Measurements from ENCODE around the gene SLITRK5.
A peak's percentile ranks its signal among the peaks of the same experiment; 100 is the strongest.

SLITRK5 gene

DNA sequence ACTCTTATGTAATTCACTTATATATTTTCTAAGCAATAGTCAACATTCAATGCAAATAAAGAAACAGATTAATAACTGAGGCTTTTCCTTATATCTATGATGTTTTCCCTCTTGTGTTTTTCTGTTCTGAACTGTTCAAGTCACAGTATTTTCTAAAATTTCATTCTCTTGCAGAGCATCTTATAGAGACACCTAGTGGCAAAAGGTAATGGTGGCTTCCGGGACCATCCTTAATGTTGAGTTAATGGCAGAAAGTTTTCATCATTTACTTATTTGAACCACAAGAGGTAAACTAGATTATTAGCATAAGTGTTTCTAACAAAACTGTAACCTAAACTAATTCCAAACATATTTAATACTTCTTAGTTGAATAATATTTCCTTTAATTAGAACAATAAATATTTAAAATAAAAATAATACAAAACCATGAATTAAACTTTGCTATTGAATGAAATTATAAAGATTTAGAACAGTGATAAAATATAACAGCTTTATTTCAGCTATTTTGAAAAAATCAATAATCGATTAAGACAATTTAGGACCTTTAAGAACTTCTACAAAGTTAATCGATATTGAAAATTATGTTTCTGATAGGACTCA is 1.7 kb upstream of the SLITRK5 start:
- TF ChIP-seq, protein P1, sequence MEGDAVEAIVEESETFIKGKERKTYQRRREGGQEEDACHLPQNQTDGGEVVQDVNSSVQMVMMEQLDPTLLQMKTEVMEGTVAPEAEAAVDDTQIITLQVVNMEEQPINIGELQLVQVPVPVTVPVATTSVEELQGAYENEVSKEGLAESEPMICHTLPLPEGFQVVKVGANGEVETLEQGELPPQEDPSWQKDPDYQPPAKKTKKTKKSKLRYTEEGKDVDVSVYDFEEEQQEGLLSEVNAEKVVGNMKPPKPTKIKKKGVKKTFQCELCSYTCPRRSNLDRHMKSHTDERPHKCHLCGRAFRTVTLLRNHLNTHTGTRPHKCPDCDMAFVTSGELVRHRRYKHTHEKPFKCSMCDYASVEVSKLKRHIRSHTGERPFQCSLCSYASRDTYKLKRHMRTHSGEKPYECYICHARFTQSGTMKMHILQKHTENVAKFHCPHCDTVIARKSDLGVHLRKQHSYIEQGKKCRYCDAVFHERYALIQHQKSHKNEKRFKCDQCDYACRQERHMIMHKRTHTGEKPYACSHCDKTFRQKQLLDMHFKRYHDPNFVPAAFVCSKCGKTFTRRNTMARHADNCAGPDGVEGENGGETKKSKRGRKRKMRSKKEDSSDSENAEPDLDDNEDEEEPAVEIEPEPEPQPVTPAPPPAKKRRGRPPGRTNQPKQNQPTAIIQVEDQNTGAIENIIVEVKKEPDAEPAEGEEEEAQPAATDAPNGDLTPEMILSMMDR (IDR thresholded peaks at IDR 0.05; ENCODE audit: low read depth, low read length), result peak; percentile 55
- DNase-seq (ENCODE audit: extremely low read depth, low read depth), result no peak

- TF ChIP-seq, protein P1 (IDR thresholded peaks at IDR 0.05; ENCODE audit: low read depth, low read length), result no peak
- DNase-seq (ENCODE audit: extremely low read depth, low read depth), result no peak
Observed at GRCh38 chr13:87671753-87672605, 808 bp downstream of the SLITRK5 start.

DNA sequence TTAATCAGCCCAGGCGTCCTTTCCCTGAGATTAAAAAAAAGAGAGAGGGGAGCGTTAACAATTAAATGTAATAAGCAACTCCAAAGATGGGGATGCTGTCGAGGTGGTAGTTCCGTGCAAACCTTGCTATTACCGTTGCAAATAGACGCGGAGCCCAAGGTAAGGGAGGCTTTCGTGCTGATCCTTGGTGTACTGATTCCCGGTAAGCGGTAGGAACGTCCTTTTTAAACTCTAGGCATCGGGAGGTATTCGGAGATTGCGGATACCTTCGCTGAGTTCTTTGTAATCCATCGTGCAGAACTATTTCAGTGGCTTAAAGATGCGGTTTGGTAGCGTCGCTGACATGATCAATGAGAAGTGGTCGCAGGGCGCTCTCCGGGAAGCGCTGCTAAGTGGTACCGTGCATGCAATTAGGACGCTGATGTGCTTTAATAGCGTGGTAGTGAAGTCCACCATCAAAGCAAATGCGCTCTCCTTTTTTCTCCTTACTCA is 3.1 kb downstream of the SLITRK5 start:
- DNase-seq (ENCODE audit: extremely low read depth, low read depth), result no peak
- TF ChIP-seq, protein P1 (IDR thresholded peaks at IDR 0.05; ENCODE audit: low read depth, low read length), result no peak

GRCh38 chr13:87675851-87676250 is 4.7 kb downstream of the SLITRK5 start:
- no peak for DNase-seq (ENCODE audit: extremely low read depth, low read depth)
- TF ChIP-seq, protein P1 (IDR thresholded peaks at IDR 0.05; ENCODE audit: low read depth, low read length), result no peak

DNA sequence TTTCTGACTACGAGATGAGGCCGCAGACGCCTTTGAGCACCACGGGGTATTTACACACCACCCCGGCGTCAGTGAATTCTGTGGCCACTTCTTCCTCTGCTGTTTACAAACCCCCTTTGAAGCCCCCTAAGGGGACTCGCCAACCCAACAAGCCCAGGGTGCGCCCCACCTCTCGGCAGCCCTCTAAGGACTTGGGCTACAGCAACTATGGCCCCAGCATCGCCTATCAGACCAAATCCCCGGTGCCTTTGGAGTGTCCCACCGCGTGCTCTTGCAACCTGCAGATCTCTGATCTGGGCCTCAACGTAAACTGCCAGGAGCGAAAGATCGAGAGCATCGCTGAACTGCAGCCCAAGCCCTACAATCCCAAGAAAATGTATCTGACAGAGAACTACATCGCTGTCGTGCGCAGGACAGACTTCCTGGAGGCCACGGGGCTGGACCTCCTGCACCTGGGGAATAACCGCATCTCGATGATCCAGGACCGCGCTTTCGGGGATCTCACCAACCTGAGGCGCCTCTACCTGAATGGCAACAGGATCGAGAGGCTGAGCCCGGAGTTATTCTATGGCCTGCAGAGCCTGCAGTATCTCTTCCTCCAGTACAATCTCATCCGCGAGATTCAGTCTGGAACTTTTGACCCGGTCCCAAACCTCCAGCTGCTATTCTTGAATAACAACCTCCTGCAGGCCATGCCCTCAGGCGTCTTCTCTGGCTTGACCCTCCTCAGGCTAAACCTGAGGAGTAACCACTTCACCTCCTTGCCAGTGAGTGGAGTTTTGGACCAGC is 5.3 kb downstream of the SLITRK5 start:
- no peak for DNase-seq (ENCODE audit: extremely low read depth, low read depth)
- TF ChIP-seq, protein P1 (IDR thresholded peaks at IDR 0.05; ENCODE audit: low read depth, low read length), result no peak

DNA sequence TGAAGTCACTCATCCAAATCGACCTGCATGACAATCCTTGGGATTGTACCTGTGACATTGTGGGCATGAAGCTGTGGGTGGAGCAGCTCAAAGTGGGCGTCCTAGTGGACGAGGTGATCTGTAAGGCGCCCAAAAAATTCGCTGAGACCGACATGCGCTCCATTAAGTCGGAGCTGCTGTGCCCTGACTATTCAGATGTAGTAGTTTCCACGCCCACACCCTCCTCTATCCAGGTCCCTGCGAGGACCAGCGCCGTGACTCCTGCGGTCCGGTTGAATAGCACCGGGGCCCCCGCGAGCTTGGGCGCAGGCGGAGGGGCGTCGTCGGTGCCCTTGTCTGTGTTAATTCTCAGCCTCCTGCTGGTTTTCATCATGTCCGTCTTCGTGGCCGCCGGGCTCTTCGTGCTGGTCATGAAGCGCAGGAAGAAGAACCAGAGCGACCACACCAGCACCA is 5.9 kb downstream of the SLITRK5 start:
- no peak for DNase-seq (ENCODE audit: extremely low read depth, low read depth)
- TF ChIP-seq, protein P1 (IDR thresholded peaks at IDR 0.05; ENCODE audit: low read depth, low read length), result no peak
